Central memory CD8-positive, alpha-beta T cell (primary cell): ENCODE measurements around the gene NTRK1.

Experiments used
- ATAC-seq: fragments of 150-1000 bp; cut with Tn5 transposase; replicated peaks from 2 replicates; pipeline ENCODE4 v1.10.0; 2022; ENCODE audit warnings: mild to moderate bottlenecking, moderate FRiP score, moderate number of reproducible peaks; ENCODE audit not compliant: poor library complexity, severe bottlenecking; ENCODE audit errors: extremely low read depth
- DNase-seq, 2 donors: peaks; one replicate each; pipeline ENCODE4 v3.0.0; 2021; ENCODE audit warnings: low spot score in 2 of 2
- H3K27ac Mint-ChIP-seq: one replicate; pipeline ENCODE4 v1.8.0; 2022; ENCODE audit warnings: low read depth, mild to moderate bottlenecking, moderate library complexity, mixed read lengths
- H3K27me3 Mint-ChIP-seq: one replicate; pipeline ENCODE4 v1.8.0; 2022; ENCODE audit warnings: mixed read lengths
- H3K36me3 Mint-ChIP-seq: one replicate; pipeline ENCODE4 v1.8.0; 2022; ENCODE audit warnings: mild to moderate bottlenecking, moderate library complexity, mixed read lengths; ENCODE audit not compliant: insufficient read depth
- H3K4me1 Mint-ChIP-seq: one replicate; pipeline ENCODE4 v1.8.0; 2022; ENCODE audit warnings: mixed read lengths
- H3K4me3 Mint-ChIP-seq: one replicate; pipeline ENCODE4 v1.8.0; 2022; ENCODE audit warnings: mild to moderate bottlenecking, moderate library complexity, mixed read lengths
- H3K9me3 Mint-ChIP-seq: one replicate; pipeline ENCODE4 v1.8.0; 2022; ENCODE audit warnings: mixed read lengths

NTRK1 gene

DNA sequence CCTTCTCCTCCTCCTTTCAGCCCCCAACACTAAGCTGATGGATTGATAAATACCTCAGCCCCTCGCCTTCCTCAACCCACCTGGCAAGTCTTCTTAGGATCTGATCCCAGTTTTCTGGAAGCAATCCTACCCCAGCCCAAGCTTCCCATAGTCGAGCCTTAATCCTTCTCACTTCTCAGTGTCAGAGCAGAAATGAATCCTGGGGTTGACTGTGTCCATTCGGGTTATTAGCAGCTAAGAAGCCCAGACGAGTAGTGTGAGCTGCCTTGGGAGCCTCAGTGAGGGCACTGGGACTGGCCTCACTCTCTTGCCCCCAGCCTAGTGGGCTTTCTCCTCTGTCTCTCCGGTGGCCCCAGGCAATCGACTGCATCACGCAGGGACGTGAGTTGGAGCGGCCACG is 20.4 kb downstream of the NTRK1 start:
- H3K4me1 Mint-ChIP-seq = no peaks in the 10 kb centered on the region
- ATAC-seq (no peak), DNase-seq (no peak)
- no peak overlapping the region for H3K27ac Mint-ChIP-seq
- H3K9me3 Mint-ChIP-seq = no peaks in the 10 kb centered on the region
- no peaks in the 10 kb centered on the region for H3K36me3 Mint-ChIP-seq
- no peak overlapping the region for H3K4me3 Mint-ChIP-seq
- H3K27me3 Mint-ChIP-seq = peaks cover 91% of the 10 kb centered on the region

DNA sequence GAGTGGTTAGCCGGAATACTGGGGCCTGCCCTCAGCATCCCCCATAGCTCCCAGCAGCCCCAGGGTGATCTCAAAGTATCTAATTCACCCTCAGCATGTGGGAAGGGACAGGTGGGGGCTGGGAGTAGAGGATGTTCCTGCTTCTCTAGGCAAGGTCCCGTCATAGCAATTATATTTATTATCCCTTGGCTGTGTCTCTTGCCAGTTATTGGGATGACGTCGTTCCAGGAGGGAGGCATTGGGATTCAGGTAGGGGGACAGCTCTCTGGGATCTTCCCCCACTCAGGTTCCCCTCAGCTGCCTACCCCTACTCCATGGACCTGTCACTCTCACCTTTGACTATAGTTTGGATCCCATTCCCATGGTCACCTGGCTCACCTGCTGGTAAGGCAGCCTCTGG is 21.0 kb downstream of the NTRK1 start:
- H3K4me3 Mint-ChIP-seq = no peak overlapping the region
- ATAC-seq (no peak), DNase-seq (no peak)
- no peaks in the 10 kb centered on the region for H3K4me1 Mint-ChIP-seq
- no peaks in the 10 kb centered on the region for H3K36me3 Mint-ChIP-seq
- peaks cover 91% of the 10 kb centered on the region for H3K27me3 Mint-ChIP-seq
- no peak overlapping the region for H3K27ac Mint-ChIP-seq
- H3K9me3 Mint-ChIP-seq = no peaks in the 10 kb centered on the region

DNA sequence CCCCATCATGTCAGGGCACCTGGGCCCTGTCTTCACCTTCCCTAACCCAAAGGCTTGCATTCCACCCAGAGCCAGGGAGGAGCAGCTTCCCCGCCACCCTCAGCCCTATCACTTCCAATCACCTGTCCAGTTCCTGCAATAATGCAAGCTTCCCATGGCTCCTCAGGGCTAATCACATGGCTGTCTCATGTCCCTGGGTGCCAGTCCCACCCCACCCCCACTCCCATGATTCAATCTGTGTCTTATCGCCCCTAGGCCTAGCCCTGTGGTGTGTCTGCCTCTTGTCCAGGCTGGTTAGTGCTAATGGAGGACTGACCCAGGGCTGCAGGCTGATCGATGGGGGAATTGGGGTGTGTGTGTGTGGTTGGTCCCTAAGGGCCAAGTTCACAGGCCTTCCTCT is 21.9 kb downstream of the NTRK1 start:
- H3K4me1 Mint-ChIP-seq = no peaks in the 10 kb centered on the region
- H3K27ac Mint-ChIP-seq = no peak overlapping the region
- peaks cover 93% of the 10 kb centered on the region for H3K27me3 Mint-ChIP-seq
- no peaks in the 10 kb centered on the region for H3K36me3 Mint-ChIP-seq
- H3K9me3 Mint-ChIP-seq = no peaks in the 10 kb centered on the region
- DNase-seq = no peak
- ATAC-seq = no peak
- H3K4me3 Mint-ChIP-seq = no peak overlapping the region

DNA sequence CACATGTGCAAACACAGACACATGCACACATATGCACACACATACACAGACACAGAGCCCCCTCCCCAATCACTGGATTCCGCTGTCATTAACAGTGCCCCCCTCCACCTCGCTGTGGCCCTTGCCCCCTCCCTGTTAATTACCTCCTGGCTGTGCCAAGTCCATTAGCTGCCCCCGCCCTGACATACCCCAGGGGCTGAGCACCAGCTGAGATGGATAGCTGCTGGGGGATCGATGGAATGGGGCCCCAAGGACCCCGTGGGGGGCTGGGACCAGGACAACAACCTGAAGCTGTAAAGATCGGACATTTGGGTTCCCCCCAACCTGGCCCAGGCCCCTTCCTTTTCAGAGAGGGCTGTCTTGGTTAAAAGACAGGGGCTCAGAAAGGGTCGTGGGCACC is 23.3 kb downstream of the NTRK1 start:
- Mint-ChIP-seq H3K4me1 (no peaks in the 10 kb centered on the region), H3K36me3 (no peaks in the 10 kb centered on the region), H3K27ac (no peak overlapping the region), H3K9me3 (no peaks in the 10 kb centered on the region), H3K27me3 (peaks cover 93% of the 10 kb centered on the region), H3K4me3 (no peak overlapping the region)
- no peak for ATAC-seq
- DNase-seq = no peak

DNA sequence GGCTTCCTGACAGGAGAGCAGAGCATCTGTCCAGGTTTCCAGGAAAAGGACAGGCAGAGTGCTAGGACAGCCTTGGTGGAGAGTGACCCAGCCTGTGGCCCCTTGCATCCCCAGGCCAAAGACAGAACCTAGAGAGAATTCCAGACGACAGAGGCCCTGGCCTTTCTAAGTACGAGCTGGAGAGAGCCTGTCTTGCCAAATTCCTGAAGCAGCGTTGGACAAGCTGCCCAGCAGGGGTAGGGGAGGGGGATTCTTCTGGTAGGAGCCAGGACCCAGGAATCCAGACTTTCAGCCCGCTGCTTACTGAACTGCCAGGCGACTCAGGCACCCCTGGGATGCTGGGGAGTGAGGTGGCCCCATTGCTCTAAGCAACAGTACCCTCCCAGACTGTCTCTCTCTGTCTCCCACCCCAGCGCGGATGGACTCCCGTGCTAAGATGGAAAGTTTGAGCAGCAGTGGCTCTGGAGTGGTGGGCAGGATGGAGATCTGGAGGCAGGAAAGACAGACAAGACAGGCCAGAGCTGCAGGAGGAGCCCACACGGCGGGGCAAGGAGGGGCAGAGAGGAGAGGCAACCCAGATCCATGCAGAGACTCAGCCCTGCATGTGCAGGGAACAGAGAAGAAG is 24.0 kb downstream of the NTRK1 start:
- peaks cover 92% of the 10 kb centered on the region for H3K27me3 Mint-ChIP-seq
- no peak overlapping the region for H3K4me3 Mint-ChIP-seq
- H3K27ac Mint-ChIP-seq = peak overlapping the region; percentile 54

DNA sequence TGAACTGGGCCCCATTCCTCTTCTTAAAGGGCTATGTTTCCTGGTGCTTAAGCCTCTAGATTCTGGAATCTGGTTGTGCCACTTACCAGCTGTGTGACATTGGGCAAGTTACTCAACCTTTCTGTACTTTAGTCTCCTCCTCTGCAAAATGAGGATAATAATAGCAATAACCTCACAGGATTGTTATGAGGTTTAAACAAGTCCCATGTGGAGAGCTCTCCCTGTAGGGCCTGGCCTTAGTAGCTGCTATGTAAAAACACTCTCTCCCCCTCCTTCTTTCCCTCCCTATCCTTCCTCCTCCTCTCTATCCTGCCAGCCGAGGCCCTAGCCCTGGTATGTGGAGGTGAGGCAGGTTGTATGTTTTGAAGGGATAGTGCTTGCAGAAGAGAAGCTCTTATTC is 24.6 kb downstream of the NTRK1 start:
- no peak for DNase-seq
- H3K9me3 Mint-ChIP-seq = no peaks in the 10 kb centered on the region
- no peaks in the 10 kb centered on the region for H3K36me3 Mint-ChIP-seq
- H3K4me1 Mint-ChIP-seq = no peaks in the 10 kb centered on the region
- H3K4me3 Mint-ChIP-seq = no peak overlapping the region
- H3K27me3 Mint-ChIP-seq = peaks cover 89% of the 10 kb centered on the region
- H3K27ac Mint-ChIP-seq = peak overlapping the region; percentile 54
- no peak for ATAC-seq

More for the DNA sequence above, 24.0 kb downstream of the NTRK1 start:
- Mint-ChIP-seq H3K4me1 (no peaks in the 10 kb centered on the region), H3K9me3 (no peaks in the 10 kb centered on the region), H3K36me3 (no peaks in the 10 kb centered on the region)
- DNase-seq (no peak), ATAC-seq (no peak)

DNA sequence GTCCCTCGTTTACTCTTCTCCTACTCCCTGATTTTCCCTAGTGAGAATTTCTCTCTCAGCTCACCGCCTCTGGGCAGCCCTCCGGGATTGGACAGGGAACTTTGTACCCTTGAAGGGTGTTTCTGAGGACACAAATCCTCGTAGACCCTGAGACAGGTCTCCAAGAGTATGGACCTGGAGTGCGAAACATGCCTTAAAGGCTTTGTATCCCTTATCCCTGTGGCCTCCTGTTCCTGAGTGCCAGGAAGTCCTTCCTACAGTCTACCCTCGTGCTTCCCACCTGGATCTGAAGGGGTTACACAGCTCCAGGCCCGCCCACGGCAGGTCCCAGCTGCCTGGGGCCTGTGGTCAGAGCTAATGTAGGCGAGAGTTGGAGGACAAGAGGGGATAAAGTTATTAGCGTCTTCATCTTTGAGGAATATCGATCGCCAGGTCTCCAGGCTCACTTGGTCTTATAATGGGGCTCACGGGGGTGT is 25.3 kb downstream of the NTRK1 start:
- no peak overlapping the region for H3K27ac Mint-ChIP-seq
- ATAC-seq = no peak

DNA sequence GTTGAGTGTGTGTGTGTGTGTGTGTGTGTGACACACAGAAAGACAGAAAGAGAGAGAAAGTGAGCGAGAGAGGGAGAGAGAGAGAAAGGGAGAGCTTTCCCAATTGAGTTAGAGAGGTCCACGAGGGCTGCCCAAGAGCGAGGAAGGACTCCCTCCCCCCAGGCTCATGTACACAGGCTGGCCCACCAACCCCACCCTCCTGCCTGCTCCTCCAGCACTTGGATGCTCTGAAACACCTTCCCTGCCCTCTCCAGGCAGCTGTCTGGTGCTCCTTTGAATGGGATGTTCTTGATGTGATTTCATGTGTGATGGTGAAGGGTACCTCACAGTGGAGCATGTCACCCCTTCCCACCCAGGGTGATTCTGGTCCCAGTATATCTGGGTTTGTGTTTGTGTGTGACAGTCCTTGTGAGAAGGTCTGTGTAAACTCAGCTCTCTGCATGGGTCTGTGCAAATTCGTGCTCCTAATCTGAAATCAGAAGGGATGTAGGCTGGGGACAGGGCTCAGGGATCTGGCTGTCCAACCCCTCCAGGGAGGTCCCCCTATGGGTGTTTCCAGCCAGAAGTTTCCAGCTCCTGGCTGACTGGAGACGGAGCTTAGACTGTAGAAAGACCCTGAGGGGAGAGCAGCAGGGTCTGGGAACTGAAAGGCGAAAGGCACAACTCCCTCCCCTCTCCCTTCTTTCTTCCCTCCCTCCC is 26.1 kb downstream of the NTRK1 start:
- no peak for ATAC-seq
- no peaks in the 10 kb centered on the region for H3K9me3 Mint-ChIP-seq
- no peak for DNase-seq
- peaks cover 89% of the 10 kb centered on the region for H3K27me3 Mint-ChIP-seq
- H3K36me3 Mint-ChIP-seq = no peaks in the 10 kb centered on the region
- H3K27ac Mint-ChIP-seq = no peak overlapping the region
- no peak overlapping the region for H3K4me3 Mint-ChIP-seq
- H3K4me1 Mint-ChIP-seq = no peaks in the 10 kb centered on the region

More for the DNA sequence above, 25.3 kb downstream of the NTRK1 start:
- Mint-ChIP-seq H3K36me3 (no peaks in the 10 kb centered on the region), H3K4me3 (no peak overlapping the region), H3K9me3 (no peaks in the 10 kb centered on the region), H3K27me3 (peaks cover 89% of the 10 kb centered on the region), H3K4me1 (no peaks in the 10 kb centered on the region)
- DNase-seq = no peak

DNA sequence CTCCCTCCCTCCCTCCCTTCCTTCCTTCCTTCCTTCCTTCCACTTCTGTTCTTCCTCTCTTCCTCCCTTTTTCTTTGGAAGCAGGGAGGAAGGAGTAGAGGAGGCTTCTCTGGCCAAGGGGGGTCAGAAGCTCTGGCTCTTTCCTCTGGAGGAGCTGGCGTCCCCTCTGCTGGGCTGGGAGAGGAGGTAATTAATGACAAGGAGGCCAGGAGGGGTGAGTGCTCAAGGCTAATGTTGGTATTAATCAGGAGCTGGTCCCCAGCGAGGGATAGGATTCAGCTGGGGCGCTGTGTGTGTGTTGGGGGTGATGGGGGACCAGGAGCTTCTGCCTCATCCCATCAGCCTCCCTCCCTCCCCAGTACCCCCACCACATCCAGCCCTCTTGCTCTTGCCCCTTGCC is 26.7 kb downstream of the NTRK1 start:
- no peaks in the 10 kb centered on the region for H3K9me3 Mint-ChIP-seq
- no peak for DNase-seq
- no peaks in the 10 kb centered on the region for H3K36me3 Mint-ChIP-seq
- no peak overlapping the region for H3K4me3 Mint-ChIP-seq
- peaks cover 88% of the 10 kb centered on the region for H3K27me3 Mint-ChIP-seq
- no peak for ATAC-seq
- H3K27ac Mint-ChIP-seq = no peak overlapping the region
- no peaks in the 10 kb centered on the region for H3K4me1 Mint-ChIP-seq

DNA sequence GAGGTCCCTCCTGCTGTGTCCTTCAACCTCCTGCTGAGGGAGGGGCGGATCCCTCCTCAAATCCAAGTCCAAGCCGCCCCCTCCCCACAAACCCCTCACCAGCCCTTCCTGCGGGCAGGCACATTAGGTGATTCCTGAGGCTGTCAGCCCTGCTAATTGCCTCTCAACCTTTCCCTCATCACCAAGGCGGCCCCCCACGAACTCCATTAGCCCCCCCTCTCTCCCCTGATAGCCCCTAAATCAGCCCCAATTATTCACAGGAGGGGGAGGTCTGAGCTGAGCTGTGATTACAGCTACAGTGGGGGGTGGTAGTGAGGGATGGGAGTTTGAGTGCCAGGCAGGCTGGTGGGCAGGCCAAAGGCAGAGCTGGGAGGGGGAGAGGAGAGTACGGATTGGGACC is 27.1 kb downstream of the NTRK1 start:
- no peak overlapping the region for H3K27ac Mint-ChIP-seq
- H3K36me3 Mint-ChIP-seq = no peaks in the 10 kb centered on the region
- ATAC-seq = no peak
- H3K27me3 Mint-ChIP-seq = peaks cover 84% of the 10 kb centered on the region
- no peak overlapping the region for H3K4me3 Mint-ChIP-seq
- DNase-seq = no peak
- H3K9me3 Mint-ChIP-seq = no peaks in the 10 kb centered on the region
- no peaks in the 10 kb centered on the region for H3K4me1 Mint-ChIP-seq

DNA sequence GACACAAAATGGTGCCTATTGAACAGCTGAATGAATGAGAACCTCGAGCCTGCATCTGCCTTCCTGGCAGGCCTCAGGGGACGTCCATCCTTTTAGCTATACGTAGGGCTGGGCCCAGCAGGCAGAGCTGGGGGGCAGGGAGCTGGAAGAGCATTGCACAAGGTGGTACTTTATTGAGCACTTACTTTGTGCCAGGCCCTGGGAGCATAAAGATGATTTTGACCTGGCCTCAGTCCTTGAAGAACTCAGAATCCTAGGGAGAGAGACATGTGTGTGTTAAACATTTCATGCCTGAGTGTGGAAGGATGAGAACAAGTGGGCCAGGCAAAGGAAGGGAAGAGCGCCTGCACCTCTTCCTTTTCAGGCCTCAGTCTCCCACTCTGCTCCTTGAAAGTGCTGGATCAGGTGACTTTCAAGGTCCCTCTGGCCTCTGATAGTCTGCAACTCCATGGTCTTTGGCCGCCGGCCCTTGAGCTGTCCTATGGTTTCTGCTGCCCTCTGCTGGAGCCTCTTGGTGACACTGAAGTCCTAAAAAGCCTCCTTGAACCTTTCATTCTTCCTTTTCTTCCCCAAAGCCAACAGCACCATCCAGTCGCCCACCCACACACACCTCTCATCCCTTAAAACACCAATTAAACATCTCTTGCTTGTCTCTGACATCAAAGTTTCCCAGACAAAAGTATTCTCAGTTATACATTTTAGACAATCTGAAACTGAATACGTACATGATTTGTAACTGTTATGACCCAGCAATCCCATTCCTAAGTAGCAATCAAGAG is 29.3 kb downstream of the NTRK1 start:
- no peak for ATAC-seq
- Mint-ChIP-seq H3K9me3 (no peaks in the 10 kb centered on the region), H3K27ac (no peak overlapping the region), H3K36me3 (peaks cover 2% of the 10 kb centered on the region), H3K4me3 (no peak overlapping the region), H3K27me3 (peaks cover 66% of the 10 kb centered on the region), H3K4me1 (no peaks in the 10 kb centered on the region)
- peak in 1 of 2 donors; percentile 36 for DNase-seq

DNA sequence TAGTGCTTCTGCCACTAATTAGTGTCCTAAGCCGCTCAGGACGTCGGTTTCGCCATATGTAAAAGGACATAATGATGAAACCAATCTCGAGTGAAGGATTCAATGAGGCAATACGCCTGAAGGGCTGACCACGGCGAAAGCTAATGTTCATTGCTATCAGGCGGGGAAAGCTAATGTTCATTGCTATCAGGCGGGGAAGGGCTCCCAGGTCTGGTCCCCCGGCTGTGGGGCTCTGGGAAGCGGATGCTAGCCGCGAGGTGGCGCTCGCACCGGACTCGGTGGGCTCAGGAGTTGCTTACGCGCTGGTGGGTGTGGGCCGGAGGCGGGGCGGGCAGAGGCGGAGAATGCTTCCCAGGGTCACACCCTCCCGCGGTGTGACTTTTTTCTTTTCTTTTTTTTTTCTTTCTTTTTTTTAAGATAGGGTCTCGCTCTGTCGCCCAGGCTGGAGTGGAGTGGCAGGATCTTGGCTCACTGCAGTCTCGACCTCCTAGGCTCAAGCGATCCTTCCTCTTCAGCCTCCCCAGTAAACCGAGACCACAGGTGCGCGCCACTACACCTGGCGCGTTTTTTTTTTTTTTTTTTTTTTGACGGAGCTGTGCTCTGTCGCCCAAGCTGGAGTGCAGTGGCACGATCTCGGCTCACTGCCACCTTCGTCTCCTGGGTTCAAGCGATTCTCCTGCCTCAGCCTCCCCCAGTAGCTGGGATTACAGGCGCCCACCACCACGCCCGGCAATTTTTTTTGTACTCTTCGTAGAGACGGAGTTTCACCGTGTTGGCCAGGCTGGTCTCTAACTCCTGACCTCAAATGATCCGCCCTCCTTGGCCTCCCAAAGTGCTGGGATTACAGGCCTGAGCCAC is 31.8 kb downstream of the NTRK1 start:
- DNase-seq (peak; percentile 66 to 72), ATAC-seq (peak; percentile 96)
- Mint-ChIP-seq H3K27ac (no peak overlapping the region), H3K4me1 (peaks cover 5% of the 10 kb centered on the region), H3K27me3 (peaks cover 70% of the 10 kb centered on the region), H3K36me3 (peaks cover 2% of the 10 kb centered on the region), H3K9me3 (no peaks in the 10 kb centered on the region), H3K4me3 (peak overlapping the region; percentile 57)
